Nephron progenitor cell (in vitro differentiated cells): ENCODE measurements around the gene ABCB11.

Experiments used
- DNase-seq: peaks from one replicate; pipeline ENCODE4 v3.0.0; 2021
- H3K27ac Mint-ChIP-seq: 2 replicates; pipeline ENCODE4 v1.8.0; 2021; ENCODE audit warnings: mild to moderate bottlenecking, moderate library complexity, mixed read lengths
- H3K27me3 Mint-ChIP-seq: 2 replicates; pipeline ENCODE4 v1.8.0; 2021; ENCODE audit warnings: mild to moderate bottlenecking, low read depth, mixed read lengths; ENCODE audit not compliant: poor library complexity
- H3K36me3 Mint-ChIP-seq: 2 replicates; pipeline ENCODE4 v1.8.0; 2021; ENCODE audit warnings: low read depth, mixed read lengths
- H3K4me1 Mint-ChIP-seq: 2 replicates; pipeline ENCODE4 v1.8.0; 2021; ENCODE audit warnings: mixed read lengths
- H3K4me3 Mint-ChIP-seq: 2 replicates; pipeline ENCODE4 v1.8.0; 2021; ENCODE audit warnings: mild to moderate bottlenecking, moderate library complexity, mixed read lengths
- H3K9me3 Mint-ChIP-seq: 2 replicates; pipeline ENCODE4 v1.8.0; 2021; ENCODE audit warnings: mild to moderate bottlenecking, moderate library complexity, mixed read lengths
- TF ChIP-seq, protein P1 (sequence below): fragments of 200-600 bp; sonication (generic); IDR thresholded peaks from 2 replicates; pipeline ENCODE4 v1.5.0; 2021; ENCODE audit warnings: antibody characterized with exemption

Gene ABCB11

DNA sequence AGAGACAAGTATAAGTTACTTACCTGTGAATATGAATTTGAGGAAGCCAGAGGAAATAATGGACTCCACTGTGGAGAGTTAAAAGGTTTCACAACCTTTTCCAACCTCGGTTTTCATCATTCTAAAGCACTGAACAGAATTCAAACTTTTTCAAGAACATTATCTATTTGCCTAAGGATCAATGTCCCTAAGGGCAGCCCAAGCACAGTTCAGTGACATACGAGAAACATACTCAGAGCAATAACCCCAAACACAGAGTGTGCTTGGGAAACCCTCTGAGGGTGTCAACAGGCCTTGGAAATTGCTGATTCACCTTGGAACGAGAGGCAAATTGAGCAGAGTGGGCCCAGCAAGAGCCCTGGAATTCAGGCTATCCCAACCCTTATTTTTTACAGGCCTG is at the start of gene ABCB11:
Gene ABCB11, minus strand, starts transcription at position 123 of the 400 bp plus-strand sequence. CDS start 13,199 bp downstream, outside the sequence.
- H3K36me3 Mint-ChIP-seq, result no peaks in the 10 kb centered on the region
- H3K4me1 Mint-ChIP-seq, result no peaks in the 10 kb centered on the region
- TF ChIP-seq, protein P1, sequence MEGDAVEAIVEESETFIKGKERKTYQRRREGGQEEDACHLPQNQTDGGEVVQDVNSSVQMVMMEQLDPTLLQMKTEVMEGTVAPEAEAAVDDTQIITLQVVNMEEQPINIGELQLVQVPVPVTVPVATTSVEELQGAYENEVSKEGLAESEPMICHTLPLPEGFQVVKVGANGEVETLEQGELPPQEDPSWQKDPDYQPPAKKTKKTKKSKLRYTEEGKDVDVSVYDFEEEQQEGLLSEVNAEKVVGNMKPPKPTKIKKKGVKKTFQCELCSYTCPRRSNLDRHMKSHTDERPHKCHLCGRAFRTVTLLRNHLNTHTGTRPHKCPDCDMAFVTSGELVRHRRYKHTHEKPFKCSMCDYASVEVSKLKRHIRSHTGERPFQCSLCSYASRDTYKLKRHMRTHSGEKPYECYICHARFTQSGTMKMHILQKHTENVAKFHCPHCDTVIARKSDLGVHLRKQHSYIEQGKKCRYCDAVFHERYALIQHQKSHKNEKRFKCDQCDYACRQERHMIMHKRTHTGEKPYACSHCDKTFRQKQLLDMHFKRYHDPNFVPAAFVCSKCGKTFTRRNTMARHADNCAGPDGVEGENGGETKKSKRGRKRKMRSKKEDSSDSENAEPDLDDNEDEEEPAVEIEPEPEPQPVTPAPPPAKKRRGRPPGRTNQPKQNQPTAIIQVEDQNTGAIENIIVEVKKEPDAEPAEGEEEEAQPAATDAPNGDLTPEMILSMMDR, result no peak
- no peak within 1 kb of the TSS for H3K4me3 Mint-ChIP-seq
- no peaks in the 10 kb centered on the region for H3K9me3 Mint-ChIP-seq
- H3K27me3 Mint-ChIP-seq, result no peaks in the 10 kb centered on the region
- DNase-seq, result no peak
- H3K27ac Mint-ChIP-seq, result peak within 1 kb of the TSS; percentile 78

DNA sequence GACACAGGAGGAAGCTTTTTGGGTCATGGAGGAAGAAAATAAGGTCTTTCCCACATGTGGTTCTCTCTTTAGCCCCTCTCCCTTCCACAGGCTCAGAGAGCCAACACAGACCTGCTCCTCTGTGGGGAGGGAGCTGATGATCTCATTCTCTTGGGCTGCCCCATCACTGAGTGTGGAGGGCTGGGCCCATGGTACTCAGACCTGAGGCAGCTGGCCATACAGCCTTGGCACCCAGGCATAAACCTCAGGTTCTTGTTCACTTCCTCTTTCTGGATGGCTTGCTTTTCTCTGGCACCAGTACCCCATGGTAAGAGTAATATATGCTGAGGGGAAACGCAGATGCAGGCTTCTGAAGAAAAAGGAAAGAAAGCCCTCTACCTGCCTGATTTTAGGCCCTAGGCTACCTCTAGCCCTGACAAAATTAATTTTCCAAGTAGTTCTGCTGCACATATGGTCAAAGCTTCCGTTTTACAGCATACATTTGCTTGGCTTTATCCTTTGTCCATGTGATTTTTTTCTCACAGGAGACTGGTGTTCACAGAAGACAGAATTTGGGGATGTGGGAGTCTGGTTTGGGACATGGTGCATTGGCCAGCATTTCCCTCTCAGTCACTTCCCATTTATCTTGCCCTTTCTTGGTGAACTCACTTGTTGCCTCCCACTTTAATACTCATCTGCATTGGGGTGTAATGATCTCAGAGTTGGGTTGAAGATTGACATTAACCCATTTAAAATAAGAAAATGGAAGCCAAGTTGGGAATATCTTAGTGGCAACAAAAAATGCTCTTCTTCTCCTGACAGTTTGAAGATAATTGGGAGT is 49.3 kb upstream of the ABCB11 start:
- peaks cover 3% of the 10 kb centered on the region for H3K27me3 Mint-ChIP-seq
- no peaks in the 10 kb centered on the region for H3K36me3 Mint-ChIP-seq
- TF ChIP-seq, protein P1, result no peak
- no peak for DNase-seq
- no peak overlapping the region for H3K27ac Mint-ChIP-seq
- H3K9me3 Mint-ChIP-seq, result peaks cover 2% of the 10 kb centered on the region
- no peak overlapping the region for H3K4me3 Mint-ChIP-seq
- H3K4me1 Mint-ChIP-seq, result no peaks in the 10 kb centered on the region

DNA sequence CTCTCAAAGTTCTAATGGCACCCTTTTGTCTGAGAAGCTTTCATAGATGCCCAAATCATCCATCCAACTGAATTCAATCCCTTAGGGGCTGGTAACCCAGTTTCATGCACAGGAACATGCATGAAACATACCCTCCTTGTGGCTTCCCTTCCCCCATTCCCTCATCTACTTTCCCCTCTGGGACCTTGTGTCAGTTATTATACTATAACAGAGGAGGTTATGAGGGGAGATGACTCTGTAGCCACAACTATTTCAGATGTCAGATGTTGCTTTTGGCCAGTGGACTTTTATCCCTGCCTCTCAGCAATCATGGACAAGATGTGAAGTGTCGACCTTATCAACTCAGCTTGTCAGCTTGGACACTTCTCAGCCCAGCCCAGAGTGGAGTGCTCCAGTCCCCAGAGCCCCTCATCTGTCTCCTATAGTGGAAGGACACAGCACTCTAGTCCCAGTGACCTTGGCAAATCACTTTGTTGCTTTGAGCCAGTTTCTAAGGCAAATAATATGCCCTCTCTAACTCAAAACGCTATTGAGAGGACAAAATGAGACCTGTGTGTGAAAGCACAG is 46.6 kb upstream of the ABCB11 start:
- no peak overlapping the region for H3K4me3 Mint-ChIP-seq
- H3K27ac Mint-ChIP-seq, result no peak overlapping the region
- no peaks in the 10 kb centered on the region for H3K9me3 Mint-ChIP-seq
- H3K36me3 Mint-ChIP-seq, result no peaks in the 10 kb centered on the region
- DNase-seq, result no peak
- H3K4me1 Mint-ChIP-seq, result peaks cover 7% of the 10 kb centered on the region
- peaks cover 6% of the 10 kb centered on the region for H3K27me3 Mint-ChIP-seq
- TF ChIP-seq, protein P1, result no peak

DNA sequence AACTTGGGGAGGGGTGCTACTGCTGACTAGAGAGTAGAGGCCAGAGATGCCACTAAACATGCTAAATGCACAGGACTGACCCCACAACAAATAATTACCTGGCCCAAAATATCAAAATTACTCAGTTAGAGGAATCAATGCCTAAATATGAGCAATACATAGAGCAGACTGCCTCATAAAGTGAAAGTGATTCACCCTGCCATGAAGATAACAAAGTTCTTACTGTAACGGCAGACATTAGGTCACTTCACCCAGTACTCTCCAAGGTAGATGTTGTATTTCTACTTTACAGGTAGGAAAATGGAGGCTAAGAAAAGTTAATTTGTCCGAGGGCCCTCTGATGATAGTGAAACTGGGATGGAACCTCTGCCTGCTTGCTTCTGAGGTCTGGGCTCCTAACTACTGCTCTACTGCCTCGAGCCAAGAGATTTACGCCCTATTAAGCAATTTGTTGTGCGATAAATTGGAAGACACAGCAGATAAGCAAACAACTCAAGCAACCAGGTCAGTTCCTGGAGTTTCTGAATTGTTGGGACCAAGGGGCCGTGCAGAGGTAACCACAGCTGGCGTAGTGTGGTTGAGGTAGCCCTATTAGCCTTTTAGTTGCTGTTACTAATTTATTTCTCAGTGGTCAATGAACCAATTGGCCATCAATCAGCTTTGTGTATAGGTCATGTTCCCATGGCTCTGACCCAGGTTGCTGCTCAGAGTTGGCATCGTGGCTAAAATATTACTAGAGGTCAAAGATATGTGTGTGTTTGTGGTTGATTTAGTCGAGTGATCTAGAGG is 43.0 kb upstream of the ABCB11 start:
- peaks cover 7% of the 10 kb centered on the region for H3K27me3 Mint-ChIP-seq
- no peak for DNase-seq
- H3K4me3 Mint-ChIP-seq, result no peak overlapping the region
- TF ChIP-seq, protein P1, result no peak
- peak overlapping the region; percentile 75 for H3K27ac Mint-ChIP-seq
- H3K9me3 Mint-ChIP-seq, result no peaks in the 10 kb centered on the region
- peaks cover 20% of the 10 kb centered on the region for H3K4me1 Mint-ChIP-seq
- no peaks in the 10 kb centered on the region for H3K36me3 Mint-ChIP-seq

DNA sequence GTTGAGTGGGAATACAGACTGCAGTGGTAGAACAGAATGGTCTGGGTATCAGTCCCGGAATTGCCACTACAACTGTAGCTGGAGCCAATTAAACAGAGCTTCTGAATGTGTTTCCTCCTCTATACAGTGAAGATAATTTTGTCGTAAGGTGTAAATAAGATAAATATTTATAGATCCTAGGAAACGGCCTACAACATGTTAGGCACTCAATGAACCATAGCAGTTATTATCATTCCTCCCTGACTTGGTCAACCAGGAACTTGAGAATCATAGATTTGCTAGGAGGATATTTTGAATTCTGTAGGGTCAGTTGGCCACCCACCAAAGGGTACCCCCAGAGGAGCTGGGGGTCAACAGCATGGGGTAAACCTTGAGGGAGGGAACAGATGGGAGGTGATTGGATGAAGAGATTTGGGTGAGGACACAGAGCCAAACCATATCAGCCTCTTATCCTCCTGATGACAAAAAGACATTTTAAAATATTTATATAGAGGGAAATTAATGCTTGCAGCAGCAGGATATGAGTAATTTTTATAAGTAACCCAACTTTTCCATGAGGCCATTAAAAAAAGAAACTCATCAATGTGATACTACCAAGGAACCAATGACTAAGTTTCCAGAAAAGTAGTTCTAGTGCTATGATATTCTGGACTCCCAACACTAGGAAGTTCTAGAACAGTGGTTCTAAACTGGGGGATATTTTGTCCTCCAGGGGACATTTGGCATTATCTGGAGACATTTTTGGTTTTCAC is 42.3 kb upstream of the ABCB11 start:
- Mint-ChIP-seq H3K27me3 (peaks cover 7% of the 10 kb centered on the region), H3K27ac (no peak overlapping the region), H3K36me3 (no peaks in the 10 kb centered on the region), H3K4me1 (peaks cover 20% of the 10 kb centered on the region), H3K4me3 (no peak overlapping the region), H3K9me3 (no peaks in the 10 kb centered on the region)
- TF ChIP-seq, protein P1, result no peak
- DNase-seq, result no peak
